Dermis blood vessel endothelial cell (primary cell): Measurements from ENCODE around the gene GOLGA8Q. TPM values are rescaled to one million over a fixed set of nuclear protein-coding genes. Genes with fewer than 3 reads are reported as not detected.
"Not testable (repeated sequence)": the region's sequence is repeated elsewhere in the genome, so short reads cannot be mapped to it uniquely, and the experiment has no call there.

Source experiments
- DNase-seq: peaks from one replicate; pipeline ENCODE4 v3.0.0; 2010
- total RNA-seq: library from RNA; depleted of rRNA; stranded (reverse); fragments of >200 nt; gene quantifications from 2 replicates; pipeline ENCODE4 v1.2.3, GENCODE V29; 2014

Gene GOLGA8Q
- 0.09 and 0.85 TPM in 2 replicates for total RNA-seq

- not testable (repeated sequence) for DNase-seq
These were observed at the start of gene GOLGA8Q for GRCh38 chr15:30551750-30552149. TSS of gene GOLGA8Q (plus strand) at chr15:30552050. CDS start at chr15:30552078, 28 bp downstream.

GRCh38 chr15:30502904-30503781 is 48.7 kb upstream of the GOLGA8Q start:
- DNase-seq = not testable (repeated sequence)

- DNase-seq = not testable (repeated sequence)
These were observed 47.5 kb upstream of the GOLGA8Q start for GRCh38 chr15:30504162-30504843.

- DNase-seq = not testable (repeated sequence)
These were observed 37.3 kb upstream of the GOLGA8Q start for GRCh38 chr15:30514545-30514944.

GRCh38 chr15:30523453-30524243 is 28.2 kb upstream of the GOLGA8Q start:
- not testable (repeated sequence) for DNase-seq

- DNase-seq = not testable (repeated sequence)
These were observed 25.9 kb upstream of the GOLGA8Q start for GRCh38 chr15:30525912-30526311.

GRCh38 chr15:30529049-30529448 is 22.8 kb upstream of the GOLGA8Q start:
- not testable (repeated sequence) for DNase-seq

- DNase-seq = peak; percentile 0
These were observed 15.1 kb downstream of the GOLGA8Q start for GRCh38 chr15:30566949-30567348.

- not testable (repeated sequence) for DNase-seq
These were observed 21.2 kb downstream of the GOLGA8Q start for GRCh38 chr15:30573012-30573491.

GRCh38 chr15:30579394-30579970 is 27.6 kb downstream of the GOLGA8Q start:
- not testable (repeated sequence) for DNase-seq

GRCh38 chr15:30580716-30581115 is 28.9 kb downstream of the GOLGA8Q start:
- not testable (repeated sequence) for DNase-seq

- not testable (repeated sequence) for DNase-seq
These were observed 47.1 kb downstream of the GOLGA8Q start for GRCh38 chr15:30598953-30599352.

- not testable (repeated sequence) for DNase-seq
These were observed 51.9 kb downstream of the GOLGA8Q start, which contains the start of gene GOLGA8H for GRCh38 chr15:30603796-30604195. TSS of gene GOLGA8H (plus strand) at chr15:30604028. CDS start at chr15:30604126, 98 bp downstream.

Other genes with a start within 250 kb of the GOLGA8Q start
- 0.51 and 1.5 TPM in 2 replicates for gene CHRFAM7A, start 158.5 kb upstream of the GOLGA8Q start, total RNA-seq
- gene GOLGA8R, start 137.8 kb upstream of the GOLGA8Q start, total RNA-seq = 0.37 and 1.0 TPM in 2 replicates
- gene GOLGA8H, start 52.0 kb downstream of the GOLGA8Q start, total RNA-seq = 1.0 and 1.2 TPM in 2 replicates